HFF-Myc (cell line): ENCODE measurements around the gene TESMIN.

Experiments
- DNase-seq: peaks from one replicate; pipeline ENCODE4 v3.0.0-alpha.2; 2011; ENCODE audit warnings: low read depth; ENCODE audit errors: extremely low read depth
- H3K4me3 ChIP-seq: replicated peaks from 2 replicates; pipeline ENCODE4 v1.5.1; 2011; ENCODE audit warnings: low read depth, mild to moderate bottlenecking, control low read depth, low read length
- TF ChIP-seq, protein P1 (sequence below): IDR thresholded peaks from 2 replicates; pipeline ENCODE4 v1.5.1; 2012; ENCODE audit warnings: mild to moderate bottlenecking, low read depth, low read length, control low read depth; ENCODE audit errors: missing control alignments

TESMIN gene

DNA sequence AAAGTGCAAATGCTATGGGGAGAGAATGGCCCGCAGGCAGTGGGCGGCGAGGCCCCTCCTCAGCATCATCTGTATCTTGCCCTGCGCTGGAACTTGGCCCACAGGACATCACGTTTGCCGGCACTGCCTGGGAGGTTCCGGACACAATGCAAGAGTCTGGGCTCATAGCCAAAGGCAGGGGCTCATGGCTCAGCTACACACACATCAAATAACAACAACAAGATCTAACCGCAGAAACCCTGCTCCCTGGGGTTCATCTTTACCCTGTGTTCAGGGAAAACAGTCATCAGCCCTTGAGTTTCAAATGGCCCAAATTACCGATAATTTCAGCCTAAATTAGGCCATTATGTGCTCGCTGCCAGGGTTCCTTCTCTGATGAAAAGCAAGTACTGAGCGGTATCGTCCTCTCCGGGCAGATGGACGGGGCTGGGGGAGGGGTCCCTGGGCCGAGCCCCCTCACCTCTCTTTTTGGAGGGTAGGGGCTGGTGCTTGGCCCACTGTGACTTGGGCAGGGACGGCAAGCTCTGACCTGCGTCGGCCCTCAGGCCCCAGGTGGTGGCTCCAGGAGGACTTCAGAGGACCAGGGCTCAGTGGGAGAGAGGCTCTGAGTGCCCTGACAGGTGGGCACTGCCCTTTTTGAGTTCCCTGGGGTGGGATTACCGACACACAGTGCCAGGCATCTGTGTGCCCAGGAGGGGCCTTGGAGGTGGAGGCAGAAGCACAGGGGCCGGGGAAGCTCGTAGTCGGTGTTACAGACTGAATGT, 92.0 kb downstream of the TESMIN start:
- no peak overlapping the region for H3K4me3 ChIP-seq
- DNase-seq: peak; percentile 96
- TF ChIP-seq, protein P1, sequence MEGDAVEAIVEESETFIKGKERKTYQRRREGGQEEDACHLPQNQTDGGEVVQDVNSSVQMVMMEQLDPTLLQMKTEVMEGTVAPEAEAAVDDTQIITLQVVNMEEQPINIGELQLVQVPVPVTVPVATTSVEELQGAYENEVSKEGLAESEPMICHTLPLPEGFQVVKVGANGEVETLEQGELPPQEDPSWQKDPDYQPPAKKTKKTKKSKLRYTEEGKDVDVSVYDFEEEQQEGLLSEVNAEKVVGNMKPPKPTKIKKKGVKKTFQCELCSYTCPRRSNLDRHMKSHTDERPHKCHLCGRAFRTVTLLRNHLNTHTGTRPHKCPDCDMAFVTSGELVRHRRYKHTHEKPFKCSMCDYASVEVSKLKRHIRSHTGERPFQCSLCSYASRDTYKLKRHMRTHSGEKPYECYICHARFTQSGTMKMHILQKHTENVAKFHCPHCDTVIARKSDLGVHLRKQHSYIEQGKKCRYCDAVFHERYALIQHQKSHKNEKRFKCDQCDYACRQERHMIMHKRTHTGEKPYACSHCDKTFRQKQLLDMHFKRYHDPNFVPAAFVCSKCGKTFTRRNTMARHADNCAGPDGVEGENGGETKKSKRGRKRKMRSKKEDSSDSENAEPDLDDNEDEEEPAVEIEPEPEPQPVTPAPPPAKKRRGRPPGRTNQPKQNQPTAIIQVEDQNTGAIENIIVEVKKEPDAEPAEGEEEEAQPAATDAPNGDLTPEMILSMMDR: no peak

DNA sequence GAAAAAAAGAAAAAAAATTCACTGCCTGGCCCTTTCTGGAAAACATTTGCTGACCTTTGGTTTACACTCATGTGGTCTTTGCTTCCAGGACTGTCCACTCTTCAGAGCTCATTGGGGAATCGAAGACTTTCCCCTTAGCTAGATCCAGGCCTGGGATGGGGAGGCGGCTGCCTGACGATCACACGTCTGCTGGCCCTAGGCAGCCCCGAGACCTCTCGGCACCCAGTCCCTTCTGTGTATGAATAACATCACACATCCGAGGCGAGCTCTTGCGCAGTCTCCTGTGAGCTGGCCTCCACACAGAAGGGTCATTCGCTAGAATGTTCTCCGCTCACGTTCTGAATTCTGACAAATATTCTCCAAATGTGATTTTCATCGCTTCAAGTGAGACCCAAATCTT, 92.7 kb downstream of the TESMIN start:
- TF ChIP-seq, protein P1: no peak
- DNase-seq: no peak
- no peak overlapping the region for H3K4me3 ChIP-seq

DNA sequence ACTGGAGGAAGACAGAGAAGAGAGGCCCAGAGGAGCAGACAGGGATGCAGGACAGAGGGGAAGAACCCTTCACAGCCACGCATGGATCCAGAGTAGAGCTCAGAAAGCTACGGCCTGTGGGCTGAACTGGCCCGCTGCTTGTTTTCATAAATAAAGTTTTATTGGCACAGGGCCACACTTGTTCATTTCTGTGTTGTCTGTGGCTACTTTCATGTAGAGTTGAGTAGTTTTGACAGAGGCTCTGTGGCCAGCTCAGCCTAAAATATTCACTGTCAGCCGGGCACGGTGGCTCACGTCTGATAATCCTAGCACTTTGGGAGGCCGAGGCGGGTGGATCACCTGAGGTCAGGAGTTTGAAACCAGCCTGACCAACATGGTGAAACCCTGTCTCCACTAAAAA, 93.2 kb downstream of the TESMIN start:
- DNase-seq: no peak
- H3K4me3 ChIP-seq: no peak overlapping the region
- TF ChIP-seq, protein P1: no peak
